SKM-1 (cell line): Measurements from ENCODE around the gene FOXO3B.
A peak's percentile ranks its signal among the peaks of the same experiment; 100 is the strongest.
"Not testable (repeated sequence)": the region's sequence is repeated elsewhere in the genome, so short reads cannot be mapped to it uniquely, and the experiment has no call there.

Experiments used
- DNase-seq: peaks from one replicate; lab custom pipeline; 2025; ENCODE audit not compliant: unreplicated experiment; lab: John Stamatoyannopoulos, UW

FOXO3B gene

GRCh38 chr17:18681767-18682571, at the start of gene FOXO3B:
TSS of gene FOXO3B (minus strand) at chr17:18682314. CDS start at chr17:18681651, 663 bp downstream.
- DNase-seq: peak; percentile 48

DNA sequence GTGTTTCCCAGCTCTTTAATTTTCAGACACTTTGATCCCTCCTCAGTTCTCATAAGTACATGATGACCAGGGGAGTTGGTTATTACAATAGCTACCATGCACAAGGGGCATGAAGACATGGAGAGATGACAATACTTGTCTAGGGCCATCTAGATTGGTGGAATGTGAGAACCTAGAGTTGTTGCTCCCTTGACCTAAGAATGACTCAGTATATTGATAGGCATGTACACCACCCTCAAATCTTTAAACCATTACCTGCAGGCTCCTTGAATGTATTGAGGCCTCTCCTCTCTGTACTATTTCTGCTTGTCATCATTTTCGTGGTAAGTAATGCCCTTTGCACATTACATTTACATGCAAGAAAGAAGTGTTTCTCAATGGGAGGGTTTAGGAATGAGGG, 41.4 kb upstream of the FOXO3B start:
- DNase-seq: not testable (repeated sequence)

DNA sequence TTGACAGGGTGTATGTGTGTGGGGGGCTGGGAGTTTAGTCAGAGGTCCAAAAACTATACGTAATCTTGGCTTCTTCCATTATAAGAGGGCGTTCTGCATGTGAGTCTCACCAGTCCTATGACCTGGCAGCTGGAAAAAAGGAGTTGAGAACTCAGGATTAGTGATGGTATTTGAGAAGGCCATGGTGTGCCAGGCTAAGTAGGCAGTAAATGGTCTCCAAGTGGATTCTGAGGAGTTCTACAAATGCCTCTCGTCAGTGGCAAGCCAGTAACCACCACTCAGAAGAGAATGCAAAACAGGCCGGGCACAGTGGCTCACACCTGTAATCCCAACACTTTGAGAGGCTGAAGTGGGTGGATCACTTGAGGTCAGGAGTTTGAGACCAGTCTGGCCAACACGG, 40.5 kb upstream of the FOXO3B start:
- not testable (repeated sequence) for DNase-seq

GRCh38 chr17:18721775-18722547, 39.8 kb upstream of the FOXO3B start:
- not testable (repeated sequence) for DNase-seq

GRCh38 chr17:18719428-18720110, 37.5 kb upstream of the FOXO3B start:
- DNase-seq: not testable (repeated sequence)

GRCh38 chr17:18718643-18719427, 36.7 kb upstream of the FOXO3B start:
- not testable (repeated sequence) for DNase-seq

DNA sequence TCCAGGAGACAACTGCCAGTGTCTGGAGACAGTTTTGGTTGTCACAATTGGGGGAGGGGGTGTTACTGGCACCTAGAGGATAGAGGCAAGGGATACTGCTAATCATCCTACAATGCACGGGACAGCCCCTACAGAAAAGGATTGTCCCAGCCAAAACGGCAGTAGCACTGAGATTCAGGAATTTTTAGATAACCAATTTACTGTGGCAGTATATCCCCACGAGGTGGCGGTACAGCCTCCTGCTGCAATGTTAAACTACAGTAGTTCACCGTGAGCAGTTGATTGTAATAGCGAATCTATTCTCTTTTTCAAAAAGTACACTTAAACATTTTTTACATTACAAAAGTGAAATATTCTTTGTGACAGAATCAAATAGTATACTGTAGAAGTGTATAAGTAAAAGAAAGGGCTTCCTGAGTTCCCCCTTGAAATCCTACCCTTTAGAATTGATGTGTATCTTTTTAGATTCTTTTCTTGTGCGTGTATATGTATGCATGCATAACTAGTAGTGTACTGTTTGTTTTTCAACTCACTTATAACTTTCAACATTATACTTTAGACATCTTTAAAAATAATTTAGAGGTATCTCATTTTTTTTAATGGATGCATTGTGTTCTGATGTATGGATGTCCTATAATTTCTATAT, 30.4 kb upstream of the FOXO3B start:
- DNase-seq: not testable (repeated sequence)

DNA sequence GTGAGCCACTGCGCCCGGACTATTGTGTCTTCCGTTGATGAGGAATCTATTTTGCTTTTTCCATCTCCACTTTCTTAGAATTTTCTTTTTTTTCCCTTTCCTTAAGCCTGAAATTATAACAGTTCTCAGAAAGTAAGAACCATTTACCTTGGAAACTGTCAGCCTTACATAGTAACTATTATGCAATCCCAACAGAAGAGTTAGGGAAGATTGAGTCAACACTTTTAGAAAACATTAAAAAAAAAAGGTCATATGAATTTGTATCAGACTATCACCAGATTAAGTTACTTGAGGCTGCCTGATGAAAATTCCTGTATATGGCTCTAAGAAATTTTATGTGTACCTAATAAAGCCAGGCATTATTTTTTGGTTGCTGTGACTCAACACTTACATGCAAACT, 26.1 kb upstream of the FOXO3B start:
- DNase-seq: not testable (repeated sequence)

- not testable (repeated sequence) for DNase-seq
Measured at GRCh38 chr17:18705955-18706354, 23.8 kb upstream of the FOXO3B start.

GRCh38 chr17:18698473-18699103, 16.5 kb upstream of the FOXO3B start:
- not testable (repeated sequence) for DNase-seq

- not testable (repeated sequence) for DNase-seq
Measured at GRCh38 chr17:18695143-18695542, 13.0 kb upstream of the FOXO3B start.

DNA sequence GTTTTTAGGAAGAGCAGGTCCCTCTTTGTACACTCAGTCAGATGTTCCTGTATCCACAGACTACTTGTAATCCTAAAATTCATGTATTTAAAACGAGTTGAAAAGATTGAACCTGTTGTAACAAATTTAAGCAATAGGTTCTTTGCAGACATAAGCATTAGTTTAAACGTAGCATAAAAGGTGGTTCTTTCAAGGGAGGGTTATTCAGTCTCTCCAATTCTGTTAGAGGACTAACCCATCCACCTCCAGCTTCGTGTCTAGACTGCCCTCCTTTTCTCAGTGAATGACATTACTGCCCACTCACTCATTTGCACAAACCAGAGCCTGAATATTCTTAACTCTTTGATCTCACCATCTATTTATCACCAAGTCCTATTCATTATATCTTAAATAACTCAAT, 554 bp upstream of the FOXO3B start:
- DNase-seq: not testable (repeated sequence)

DNA sequence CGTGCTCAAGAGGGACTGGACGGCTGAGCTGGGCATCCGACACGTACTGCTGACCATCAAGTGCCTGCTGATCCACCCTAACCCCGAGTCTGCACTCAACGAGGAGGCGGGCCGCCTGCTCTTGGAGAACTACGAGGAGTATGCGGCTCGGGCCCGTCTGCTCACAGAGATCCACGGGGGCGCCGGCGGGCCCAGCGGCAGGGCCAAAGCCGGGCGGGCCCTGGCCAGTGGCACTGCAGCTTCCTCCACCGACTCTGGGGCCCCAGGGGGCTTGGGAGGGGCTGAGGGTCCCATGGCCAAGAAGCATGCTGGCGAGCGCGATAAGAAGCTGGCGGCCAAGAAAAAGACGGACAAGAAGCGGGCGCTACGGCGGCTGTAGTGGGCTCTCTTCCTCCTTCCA, 4.7 kb downstream of the FOXO3B start:
- DNase-seq: not testable (repeated sequence)

GRCh38 chr17:18676928-18677327, 5.2 kb downstream of the FOXO3B start:
- not testable (repeated sequence) for DNase-seq

DNA sequence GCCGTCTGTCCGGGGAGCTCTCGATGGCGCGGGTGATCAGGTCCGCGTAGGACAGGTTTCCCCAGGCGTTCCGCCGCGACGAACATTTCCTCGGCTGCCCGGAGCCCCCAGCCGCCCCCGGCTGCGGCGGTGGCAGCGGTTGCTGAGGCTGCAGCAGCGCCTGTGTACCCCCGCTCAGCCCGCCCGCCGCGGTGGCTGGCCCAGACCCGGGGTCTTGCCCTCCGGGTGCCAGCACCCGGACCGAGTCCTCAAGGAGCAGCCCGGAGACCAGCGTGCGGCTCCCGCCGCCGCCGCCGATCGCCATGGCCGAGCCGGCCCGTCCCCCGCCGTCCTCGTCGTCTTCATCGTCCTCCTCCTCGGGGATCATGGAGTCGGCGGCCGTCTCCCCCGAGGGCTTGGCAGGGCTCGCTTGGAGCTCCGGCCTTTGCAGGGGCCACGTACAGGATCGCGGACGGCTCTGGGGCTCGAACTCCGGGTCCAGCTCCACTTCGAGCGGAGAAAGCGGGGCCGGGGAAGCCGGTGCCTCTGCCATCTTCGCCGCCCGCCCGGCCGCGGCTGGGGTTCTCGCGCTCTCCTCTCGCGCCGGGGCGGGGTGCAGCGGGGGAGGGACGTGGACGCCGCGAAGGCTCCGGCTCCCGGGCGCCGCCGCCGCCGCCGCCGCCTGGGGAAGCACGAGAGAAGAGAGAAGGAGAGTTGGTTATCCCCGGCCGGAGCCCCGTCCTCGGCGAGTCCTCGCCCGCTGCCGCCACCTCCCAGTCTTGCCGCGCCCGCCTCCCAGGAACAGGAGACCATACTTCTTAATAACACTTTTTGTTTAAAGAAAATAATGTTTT, 9.5 kb downstream of the FOXO3B start:
- not testable (repeated sequence) for DNase-seq

- not testable (repeated sequence) for DNase-seq
Measured at GRCh38 chr17:18668625-18669024, 13.5 kb downstream of the FOXO3B start.

DNA sequence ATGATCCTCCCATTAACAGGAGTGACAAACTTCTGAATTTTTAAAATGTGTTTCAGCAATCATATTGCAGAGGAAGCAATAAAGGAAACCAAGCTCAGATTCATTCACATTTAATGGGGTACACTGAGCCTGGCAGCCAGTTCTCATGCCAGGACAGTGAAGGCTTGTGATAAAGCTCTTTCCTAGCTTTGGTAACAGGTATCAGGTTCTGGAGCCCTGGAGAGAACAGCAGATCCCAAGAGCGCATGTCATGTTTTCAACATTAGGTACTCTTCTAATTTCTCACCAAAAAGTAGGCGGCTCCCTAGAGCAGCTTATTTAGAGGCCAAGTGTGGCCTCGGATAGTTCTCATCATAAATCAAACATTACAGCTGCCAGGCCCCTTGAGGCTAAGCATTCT, 14.6 kb downstream of the FOXO3B start:
- not testable (repeated sequence) for DNase-seq

DNA sequence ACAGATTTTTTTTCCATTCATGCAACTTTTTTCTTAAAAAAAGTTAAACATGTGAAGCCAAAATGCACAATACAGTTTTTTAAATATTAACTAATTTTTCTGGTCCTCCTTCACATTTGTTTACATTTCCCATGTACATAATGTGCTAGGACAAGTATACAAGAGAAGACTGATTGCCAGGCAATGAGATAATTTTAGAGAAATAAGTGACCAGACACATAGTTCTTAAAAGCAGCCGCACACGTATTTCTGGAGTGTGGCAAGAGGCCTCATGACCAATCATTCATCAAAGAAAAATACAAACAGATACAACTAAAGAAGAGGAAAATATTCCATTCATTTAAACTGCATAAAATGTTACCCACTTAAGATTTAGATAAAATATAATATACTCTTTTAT, 15.8 kb downstream of the FOXO3B start:
- not testable (repeated sequence) for DNase-seq
